ENCODE results near the gene LRRTM4.
"Not testable (repeated sequence)": the region's sequence is repeated elsewhere in the genome, so short reads cannot be mapped to it uniquely, and the experiment has no call there.

Gene LRRTM4

DNA sequence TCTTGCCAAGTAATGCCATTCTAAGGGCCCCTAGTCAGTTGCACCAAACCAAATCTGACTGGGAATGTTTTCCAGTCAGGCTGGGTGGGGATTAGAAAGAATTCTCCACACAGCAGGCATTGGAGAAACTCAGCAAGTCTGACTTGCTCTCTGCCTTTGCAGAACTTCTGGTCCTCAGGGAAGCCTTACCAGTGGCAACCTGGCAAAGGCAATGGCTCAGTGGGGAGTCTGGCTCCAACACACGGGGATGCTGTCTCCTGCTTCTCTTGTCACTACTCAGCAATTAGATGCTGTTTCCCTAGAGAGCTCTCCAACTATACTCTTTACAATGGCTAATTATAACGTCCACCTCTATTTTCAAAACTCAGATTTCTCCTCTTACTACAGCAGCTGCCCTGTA, 810.7 kb downstream of the LRRTM4 start:
- DNase-seq, result no peak
- no peaks in the 10 kb centered on the region for H3K4me1 Mint-ChIP-seq (ENCODE audit: low read depth)
- H3K27ac Mint-ChIP-seq, result no peak overlapping the region
- no peaks in the 10 kb centered on the region for H3K27me3 Mint-ChIP-seq
- peaks cover 24% of the 10 kb centered on the region for H3K9me3 Mint-ChIP-seq
- H3K36me3 Mint-ChIP-seq (ENCODE audit: low read depth), result no peaks in the 10 kb centered on the region
- H3K4me3 Mint-ChIP-seq, result no peak overlapping the region

DNA sequence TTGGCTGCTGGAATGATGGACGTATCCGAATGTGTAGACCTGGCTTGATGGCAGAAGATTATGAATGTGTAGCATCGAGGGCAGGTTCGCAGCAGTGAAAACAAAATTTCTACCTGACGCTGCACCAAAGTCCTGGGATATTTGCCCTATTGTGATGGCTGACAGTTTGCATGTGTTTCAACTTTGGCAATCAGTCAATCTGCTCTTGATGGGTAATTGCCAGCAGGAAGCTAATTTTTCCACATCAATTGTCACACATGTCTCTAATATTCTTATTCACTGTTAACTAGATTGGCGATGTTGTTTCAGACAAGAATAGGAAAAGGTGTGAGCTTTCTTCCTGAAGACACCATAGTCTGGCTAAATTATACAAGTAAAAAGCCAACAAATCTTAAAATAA, 821.3 kb downstream of the LRRTM4 start:
- Mint-ChIP-seq H3K4me1 (ENCODE audit: low read depth) (no peaks in the 10 kb centered on the region), H3K4me3 (no peak overlapping the region), H3K27ac (no peak overlapping the region), H3K9me3 (peaks cover 17% of the 10 kb centered on the region), H3K27me3 (no peaks in the 10 kb centered on the region), H3K36me3 (ENCODE audit: low read depth) (no peaks in the 10 kb centered on the region)
- no peak for DNase-seq

DNA sequence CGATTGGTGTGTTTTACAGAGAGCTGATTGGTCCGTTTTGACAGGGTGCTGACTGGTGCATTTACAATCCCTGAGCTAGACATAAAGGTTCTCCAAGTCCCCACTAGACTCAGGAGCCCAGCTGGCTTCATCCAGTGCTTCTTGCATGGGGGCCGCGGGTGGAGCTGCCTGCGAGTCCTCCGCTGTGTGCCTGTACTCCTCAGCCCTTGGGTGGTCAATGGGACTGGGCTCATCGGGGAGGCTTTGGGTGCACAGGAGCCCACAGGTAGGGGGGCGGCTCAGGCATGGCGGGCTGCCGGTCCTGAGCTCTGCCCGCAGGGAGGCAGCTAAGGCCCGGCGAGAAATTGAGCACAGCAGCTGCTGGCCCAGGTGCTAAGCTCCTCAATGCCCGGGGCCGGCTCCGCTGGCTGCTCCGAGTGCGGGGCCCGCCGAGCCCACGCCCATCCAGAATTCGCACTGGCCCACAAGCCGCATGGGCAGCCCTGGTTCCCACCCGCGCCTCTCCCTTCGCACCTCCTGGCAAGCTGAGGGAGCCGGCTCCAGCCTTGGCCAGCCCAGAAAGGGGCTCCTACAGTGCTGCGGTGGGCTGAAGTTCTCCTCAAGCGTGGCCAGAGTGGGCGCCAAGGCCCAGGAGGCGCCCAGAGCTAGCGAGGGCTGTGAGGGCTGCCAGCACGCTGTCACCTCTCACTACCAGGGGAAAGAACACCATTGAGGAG, 824.0 kb downstream of the LRRTM4 start:
- DNase-seq; H3K4me1 Mint-ChIP-seq (ENCODE audit: low read depth); H3K27ac Mint-ChIP-seq; H3K4me3 Mint-ChIP-seq; H3K36me3 Mint-ChIP-seq (ENCODE audit: low read depth); H3K27me3 Mint-ChIP-seq: not testable (repeated sequence)
- H3K9me3 Mint-ChIP-seq, result peaks cover 17% of the 10 kb centered on the region

Data from activated T-cell treated with anti-CD3 and anti-CD28 coated beads, Interleukin-2, amount 50 U/mL, for 24 hours (primary cell).